ENCODE measurements around the gene GNAS-AS1.

GRCh38 chr20:58888521-58889333 is 38.0 kb upstream of the GNAS-AS1 start:
- no peak for TF ChIP-seq CTCF (conservative IDR thresholded peaks at IDR 0.05; ENCODE audit: low read depth, low read length)
- TF ChIP-seq EZH2 (IDR thresholded peaks at IDR 0.05; ENCODE audit: low read length, unreplicated experiment) = no peak
